T-cell (primary cell): ENCODE data around the gene EBLN2. TPM values are rescaled to one million over a fixed set of nuclear protein-coding genes. Genes with fewer than 3 reads are reported as not detected.

ENCODE experiments used
- ATAC-seq, 4 experiments: fragments of 200-7000 bp in 3 of 4; fragments of 150-1000 bp in 1 of 4; cut with Tn5 transposase; replicated peaks in 1 of 4; 1 replicate in 3 of 4; 2 replicates in 1 of 4; pipeline ENCODE4 v1.10.0; 2021; ENCODE audit warnings: moderate library complexity in 3 of 4, mild to moderate bottlenecking in 2 of 4, moderate number of reproducible peaks in 1 of 4
- CTCF ChIA-PET, 2 donors: fragments of 300-600 bp; sonication (Branson Sonifier 250); formaldehyde crosslinking; loops; one replicate each; lab custom pipeline; 2022; ENCODE audit warnings: antibody characterized with exemption in 2 of 2; lab: Charles Lee
- POLR2A ChIA-PET, 2 donors: fragments of 300-600 bp; sonication (Branson Sonifier 250); formaldehyde crosslinking; loops; one replicate each; lab custom pipeline; 2022; ENCODE audit warnings: antibody characterized with exemption in 2 of 2; lab: Charles Lee
- DNase-seq, 35 experiments: peaks; one replicate each; pipeline versions ENCODE4 v3.0.0 to v3.0.0-alpha.2; 2013 to 2023
- H3K27ac ChIP-seq: one replicate; pipeline ENCODE4 v1.5.1; 2013; ENCODE audit warnings: low read length
- H3K27me3 ChIP-seq, 2 experiments: replicated peaks in 1 of 2; 1 replicate in 1 of 2; 2 replicates in 1 of 2; pipeline versions ENCODE4 v1.6.1 to v1.7.0; 2013; ENCODE audit warnings: low read length in 1 of 2, mixed read lengths in 1 of 2; ENCODE audit not compliant: control insufficient read depth in 2 of 2, insufficient read depth in 2 of 2; ENCODE audit errors: extremely low read depth in 1 of 2
- H3K36me3 ChIP-seq, 2 donors: 1 replicate in 1 of 2; 2 replicates in 1 of 2; pipeline versions ENCODE4 v1.6.1 to v1.7.0; 2013; ENCODE audit warnings: low read length in 1 of 2; ENCODE audit not compliant: control insufficient read depth in 2 of 2, insufficient read depth in 1 of 2; ENCODE audit errors: extremely low read depth in 1 of 2
- H3K4me1 ChIP-seq, 2 experiments: 1 replicate in 1 of 2; 2 replicates in 1 of 2; pipeline versions ENCODE4 v1.6.1 to v1.7.0; 2013; ENCODE audit warnings: low read length in 2 of 2, mixed read lengths in 1 of 2; ENCODE audit not compliant: insufficient read depth in 2 of 2, control insufficient read depth in 1 of 2; ENCODE audit errors: extremely low read depth in 1 of 2
- H3K4me3 ChIP-seq, 2 donors: 1 replicate in 1 of 2; 2 replicates in 1 of 2; pipeline versions ENCODE4 v1.5.1 to v1.7.0; 2013; ENCODE audit warnings: mild to moderate bottlenecking in 2 of 2, low read length in 1 of 2, moderate library complexity in 1 of 2; ENCODE audit not compliant: control insufficient read depth in 1 of 2; ENCODE audit errors: extremely low read depth in 1 of 2
- H3K9me3 ChIP-seq: 2 replicates; pipeline ENCODE4 v1.7.0; 2013
- H3K27ac Mint-ChIP-seq, 2 donors: one replicate each; pipeline ENCODE4 v1.8.0; 2020 to 2021; ENCODE audit warnings: mild to moderate bottlenecking in 2 of 2, mixed read lengths in 2 of 2
- H3K27me3 Mint-ChIP-seq, 2 donors: one replicate each; pipeline ENCODE4 v1.8.0; 2021 to 2022; ENCODE audit warnings: mixed read lengths in 2 of 2
- H3K36me3 Mint-ChIP-seq: one replicate; pipeline ENCODE4 v1.8.0; 2021; ENCODE audit warnings: mixed read lengths
- H3K4me1 Mint-ChIP-seq, 3 donors: one replicate each; pipeline ENCODE4 v1.8.0; 2020 to 2022; ENCODE audit warnings: mixed read lengths in 3 of 3, mild to moderate bottlenecking in 1 of 3
- H3K4me3 Mint-ChIP-seq, 3 donors: one replicate each; pipeline ENCODE4 v1.8.0; 2020 to 2022; ENCODE audit warnings: mild to moderate bottlenecking in 3 of 3, mixed read lengths in 3 of 3, moderate library complexity in 3 of 3
- H3K9me3 Mint-ChIP-seq, 3 donors: one replicate each; pipeline ENCODE4 v1.8.0; 2020 to 2022; ENCODE audit warnings: mixed read lengths in 3 of 3
- WGBS: methylation state at CpG from one replicate; pipeline ENCODE4 v1.1.5; 2013; ENCODE audit warnings: missing lambda C conversion rate; ENCODE audit not compliant: insufficient coverage; 5-methylcytosine and 5-hydroxymethylcytosine counted together
- total RNA-seq, 35 experiments: library from RNA in 6 of 35; stranded (reverse) in 6 of 35; fragments of 120-200 nt in 1 of 35; gene quantifications; one replicate each; pipeline versions ENCODE4 v1.2.1 to v1.2.4 and lab custom pipeline; 2013 to 2026

EBLN2 gene
- total RNA-seq, 5 donors from 2014 or later (not counting 1 experiment from before 2014, with no cell fraction given), result 6.6 to 12.8 (median 8.1) TPM

GRCh38 chr3:73026760-73027113, 34.7 kb upstream of the EBLN2 start:
- no peak overlapping the region for H3K27ac Mint-ChIP-seq
- Histone ChIP-seq H3K27me3 (no peaks in the 10 kb centered on the region), H3K27ac (no peak overlapping the region), H3K9me3 (no peaks in the 10 kb centered on the region), H3K4me1 (peaks cover 8 to 30% of the 10 kb centered on the region in 2 experiments), H3K36me3 (peaks cover 0 to 4% of the 10 kb centered on the region in 2 donors), H3K4me3 (no peak overlapping the region)
- ChIA-PET POLR2A (no interaction called here), CTCF (interaction anchor here in 1 of 2 donors (1.8 kb wide), 1 partner anchor 27 kb away, joined by 4 read pairs; no protein-coding TSS in a partner anchor)
- DNase-seq (no peak), ATAC-seq (no peak)
- no peaks in the 10 kb centered on the region for H3K9me3 Mint-ChIP-seq
- H3K4me1 Mint-ChIP-seq, result peaks cover 82 to 84% (median 82%) of the 10 kb centered on the region in 3 donors
- H3K36me3 Mint-ChIP-seq, result peaks cover 14% of the 10 kb centered on the region
- H3K4me3 Mint-ChIP-seq, result no peak overlapping the region
- no peaks in the 10 kb centered on the region for H3K27me3 Mint-ChIP-seq
- no CpG with 5 or more reads among the region's 2 CpGs for WGBS

- Mint-ChIP-seq H3K27ac (peak overlapping the region in 1 of 2 donors; percentile 45), H3K4me1 (peaks cover 83 to 86% (median 85%) of the 10 kb centered on the region in 3 donors), H3K27me3 (no peaks in the 10 kb centered on the region), H3K9me3 (no peaks in the 10 kb centered on the region), H3K4me3 (no peak overlapping the region), H3K36me3 (peaks cover 19% of the 10 kb centered on the region)
- WGBS, result 69% methylated on average over 4 of the region's 4 CpGs
- ChIA-PET CTCF (no interaction called here), POLR2A (no interaction called here)
- no peaks in the 10 kb centered on the region for H3K9me3 ChIP-seq
- H3K27ac ChIP-seq, result no peak overlapping the region
- H3K4me1 ChIP-seq, result peaks cover 5 to 30% of the 10 kb centered on the region in 2 experiments
- H3K27me3 ChIP-seq, result no peaks in the 10 kb centered on the region
- H3K36me3 ChIP-seq, result peaks cover 0 to 4% of the 10 kb centered on the region in 2 donors
- DNase-seq (no peak), ATAC-seq (peak in 1 of 4 experiments; percentile 12)
- no peak overlapping the region for H3K4me3 ChIP-seq
Observed at GRCh38 chr3:73028803-73029202, 32.7 kb upstream of the EBLN2 start.

GRCh38 chr3:73029321-73029796, 32.1 kb upstream of the EBLN2 start:
- Histone ChIP-seq H3K4me3 (no peak overlapping the region), H3K27me3 (no peaks in the 10 kb centered on the region), H3K27ac (no peak overlapping the region), H3K4me1 (peaks cover 5 to 30% of the 10 kb centered on the region in 2 experiments), H3K36me3 (peaks cover 0 to 4% of the 10 kb centered on the region in 2 donors), H3K9me3 (no peaks in the 10 kb centered on the region)
- Mint-ChIP-seq H3K4me1 (peaks cover 84 to 88% (median 86%) of the 10 kb centered on the region in 3 donors), H3K36me3 (peaks cover 22% of the 10 kb centered on the region), H3K9me3 (no peaks in the 10 kb centered on the region), H3K27ac (peak overlapping the region; percentile 1 to 41), H3K27me3 (no peaks in the 10 kb centered on the region), H3K4me3 (no peak overlapping the region)
- 25% methylated on average over 1 of the region's 1 CpG for WGBS
- ChIA-PET CTCF (interaction anchor here in 1 of 2 donors (0.6 kb wide), 1 partner anchor 13 kb away, joined by 6 read pairs; no protein-coding TSS in a partner anchor), POLR2A (no interaction called here)
- DNase-seq (peak in 1 of 35 experiments; percentile 27), ATAC-seq (peak in 3 of 4 experiments; percentile 24 to 76 (median 58))

- Histone ChIP-seq H3K27me3 (no peaks in the 10 kb centered on the region), H3K36me3 (peaks cover 0 to 4% of the 10 kb centered on the region in 2 donors), H3K27ac (no peak overlapping the region), H3K9me3 (no peaks in the 10 kb centered on the region), H3K4me3 (no peak overlapping the region), H3K4me1 (peaks cover 5 to 30% of the 10 kb centered on the region in 2 experiments)
- DNase-seq (no peak), ATAC-seq (no peak)
- Mint-ChIP-seq H3K4me3 (no peak overlapping the region), H3K27ac (peak overlapping the region in 1 of 2 donors; percentile 54), H3K27me3 (no peaks in the 10 kb centered on the region), H3K4me1 (peaks cover 85 to 88% (median 87%) of the 10 kb centered on the region in 3 donors), H3K9me3 (no peaks in the 10 kb centered on the region), H3K36me3 (peaks cover 22% of the 10 kb centered on the region)
- ChIA-PET POLR2A (no interaction called here), CTCF (no interaction called here)
- no CpG with 5 or more reads among the region's 1 CpG for WGBS
Observed at GRCh38 chr3:73030073-73030597, 31.3 kb upstream of the EBLN2 start.

- H3K9me3 Mint-ChIP-seq, result no peaks in the 10 kb centered on the region
- ATAC-seq, result no peak
- H3K36me3 Mint-ChIP-seq, result peaks cover 22% of the 10 kb centered on the region
- no peak for DNase-seq
- no peak overlapping the region for H3K4me3 Mint-ChIP-seq
- H3K27me3 Mint-ChIP-seq, result no peaks in the 10 kb centered on the region
- no peak overlapping the region for H3K27ac Mint-ChIP-seq
- H3K9me3 ChIP-seq, result no peaks in the 10 kb centered on the region
- H3K27me3 ChIP-seq, result no peaks in the 10 kb centered on the region
- CTCF ChIA-PET, result no interaction called here
- no CpG with 5 or more reads among the region's 2 CpGs for WGBS
- peaks cover 7 to 31% of the 10 kb centered on the region in 2 experiments for H3K4me1 ChIP-seq
- H3K36me3 ChIP-seq, result peaks cover 0 to 4% of the 10 kb centered on the region in 2 donors
- no peak overlapping the region for H3K4me3 ChIP-seq
- no peak overlapping the region for H3K27ac ChIP-seq
- POLR2A ChIA-PET, result no interaction called here
- peaks cover 86 to 88% (median 86%) of the 10 kb centered on the region in 3 donors for H3K4me1 Mint-ChIP-seq
Observed at GRCh38 chr3:73031573-73032103, 29.8 kb upstream of the EBLN2 start.

- H3K4me3 Mint-ChIP-seq, result no peak overlapping the region
- Histone ChIP-seq H3K9me3 (no peaks in the 10 kb centered on the region), H3K27ac (no peak overlapping the region), H3K27me3 (no peaks in the 10 kb centered on the region), H3K4me3 (no peak overlapping the region), H3K36me3 (no peaks in the 10 kb centered on the region), H3K4me1 (peaks cover 3 to 12% of the 10 kb centered on the region in 2 experiments)
- ChIA-PET POLR2A (interaction anchor here in 1 of 2 donors (0.6 kb wide), 1 partner anchor 21 kb away, joined by 8 read pairs; no protein-coding TSS in a partner anchor), CTCF (no interaction called here)
- peak overlapping the region; percentile 1 to 37 for H3K27ac Mint-ChIP-seq
- H3K36me3 Mint-ChIP-seq, result peaks cover 10% of the 10 kb centered on the region
- ATAC-seq (no peak), DNase-seq (no peak)
- H3K9me3 Mint-ChIP-seq, result no peaks in the 10 kb centered on the region
- peaks cover 85 to 92% (median 89%) of the 10 kb centered on the region in 3 donors for H3K4me1 Mint-ChIP-seq
- no CpG with 5 or more reads among the region's 3 CpGs for WGBS
- H3K27me3 Mint-ChIP-seq, result no peaks in the 10 kb centered on the region
Observed at GRCh38 chr3:73036694-73037591, 24.5 kb upstream of the EBLN2 start.
